BE2C (cell line): Measurements from ENCODE around the gene SETD4.

Source experiments
- DNase-seq: peaks from one replicate; pipeline ENCODE4 v3.0.0-alpha.2; 2020
- H3K27me3 ChIP-seq: fragments of 250-450 bp; sonication (Bioruptor Pico); 2 replicates; pipeline ENCODE4 v1.5.1; 2020; ENCODE audit warnings: mild to moderate bottlenecking
- H3K36me3 ChIP-seq: fragments of 250-450 bp; sonication (Bioruptor Pico); 2 replicates; pipeline ENCODE4 v1.5.1; 2020; ENCODE audit warnings: mild to moderate bottlenecking
- H3K4me1 ChIP-seq: fragments of 250-450 bp; sonication (Bioruptor Pico); 2 replicates; pipeline ENCODE4 v1.5.1; 2020
- H3K4me3 ChIP-seq: 2 replicates; pipeline ENCODE4 v1.5.1; 2011; ENCODE audit warnings: low read depth, low read length
- H3K9me3 ChIP-seq: fragments of 250-450 bp; sonication (Bioruptor Pico); 2 replicates; pipeline ENCODE4 v1.5.1; 2020
- TF ChIP-seq, protein P1 (sequence below): IDR thresholded peaks from 2 replicates; pipeline ENCODE4 v1.5.1; 2012; ENCODE audit warnings: mild to moderate bottlenecking, low read depth, low read length

SETD4 gene

DNA sequence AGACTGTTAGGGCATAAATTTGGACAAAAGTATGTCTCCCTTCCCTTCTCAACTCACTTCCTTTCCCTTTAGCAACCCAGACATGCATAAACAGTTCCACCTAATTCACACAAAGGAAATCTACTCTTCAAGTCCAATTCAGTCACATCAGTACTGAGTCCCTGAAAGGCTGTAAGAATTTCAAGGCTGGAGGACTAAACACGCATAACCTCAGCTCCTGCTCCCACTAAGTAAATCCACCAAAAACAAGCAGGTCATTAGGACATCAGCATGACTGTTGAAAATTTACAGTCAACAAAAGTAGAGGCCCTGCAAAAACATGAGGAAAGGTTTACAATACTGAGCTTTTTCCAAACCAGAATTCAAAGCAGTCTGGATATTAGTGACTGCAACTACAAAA lies 18.4 kb downstream of the SETD4 start:
- Histone ChIP-seq H3K9me3 (no peaks in the 10 kb centered on the region), H3K27me3 (no peaks in the 10 kb centered on the region), H3K4me1 (no peaks in the 10 kb centered on the region), H3K4me3 (no peak overlapping the region), H3K36me3 (peaks cover 49% of the 10 kb centered on the region)
- TF ChIP-seq, protein P1, sequence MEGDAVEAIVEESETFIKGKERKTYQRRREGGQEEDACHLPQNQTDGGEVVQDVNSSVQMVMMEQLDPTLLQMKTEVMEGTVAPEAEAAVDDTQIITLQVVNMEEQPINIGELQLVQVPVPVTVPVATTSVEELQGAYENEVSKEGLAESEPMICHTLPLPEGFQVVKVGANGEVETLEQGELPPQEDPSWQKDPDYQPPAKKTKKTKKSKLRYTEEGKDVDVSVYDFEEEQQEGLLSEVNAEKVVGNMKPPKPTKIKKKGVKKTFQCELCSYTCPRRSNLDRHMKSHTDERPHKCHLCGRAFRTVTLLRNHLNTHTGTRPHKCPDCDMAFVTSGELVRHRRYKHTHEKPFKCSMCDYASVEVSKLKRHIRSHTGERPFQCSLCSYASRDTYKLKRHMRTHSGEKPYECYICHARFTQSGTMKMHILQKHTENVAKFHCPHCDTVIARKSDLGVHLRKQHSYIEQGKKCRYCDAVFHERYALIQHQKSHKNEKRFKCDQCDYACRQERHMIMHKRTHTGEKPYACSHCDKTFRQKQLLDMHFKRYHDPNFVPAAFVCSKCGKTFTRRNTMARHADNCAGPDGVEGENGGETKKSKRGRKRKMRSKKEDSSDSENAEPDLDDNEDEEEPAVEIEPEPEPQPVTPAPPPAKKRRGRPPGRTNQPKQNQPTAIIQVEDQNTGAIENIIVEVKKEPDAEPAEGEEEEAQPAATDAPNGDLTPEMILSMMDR = no peak
- no peak for DNase-seq

- H3K36me3 ChIP-seq = peaks cover 45% of the 10 kb centered on the region
These were observed 19.9 kb downstream of the SETD4 start for GRCh38 chr21:36040389-36040788.

DNA sequence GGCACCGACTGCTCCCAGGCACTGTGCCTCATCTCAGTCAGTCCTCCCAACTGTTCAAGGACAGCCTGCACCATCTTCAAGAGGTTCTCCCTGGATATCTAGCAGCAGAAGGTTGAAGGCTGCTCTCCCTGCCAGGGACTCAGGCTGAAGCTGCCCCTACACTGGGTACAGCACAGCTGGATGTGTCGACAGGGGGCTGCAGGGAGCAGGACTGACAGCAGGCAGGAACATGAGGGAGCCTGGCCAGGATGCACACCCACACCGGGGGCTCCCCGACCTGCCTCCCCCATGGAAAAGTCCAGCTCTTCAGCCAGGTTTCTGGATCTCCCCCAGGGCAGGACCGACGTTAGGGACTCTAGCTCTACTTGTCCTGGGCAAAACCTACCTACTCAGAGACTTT lies 20.5 kb downstream of the SETD4 start:
- Histone ChIP-seq H3K27me3 (no peaks in the 10 kb centered on the region), H3K4me1 (peaks cover 13% of the 10 kb centered on the region), H3K4me3 (no peak overlapping the region), H3K9me3 (no peaks in the 10 kb centered on the region), H3K36me3 (peaks cover 39% of the 10 kb centered on the region)
- no peak for DNase-seq
- TF ChIP-seq, protein P1 = no peak

More at GRCh38 chr21:36040389-36040788, 19.9 kb downstream of the SETD4 start:
- no peaks in the 10 kb centered on the region for H3K9me3 ChIP-seq
- TF ChIP-seq, protein P1 = no peak
- no peak for DNase-seq
- H3K27me3 ChIP-seq = no peaks in the 10 kb centered on the region
- H3K4me3 ChIP-seq = no peak overlapping the region
- H3K4me1 ChIP-seq = peaks cover 10% of the 10 kb centered on the region

GRCh38 chr21:36038701-36039497 lies 21.4 kb downstream of the SETD4 start:
- H3K9me3 ChIP-seq = no peaks in the 10 kb centered on the region
- peaks cover 30% of the 10 kb centered on the region for H3K36me3 ChIP-seq

DNA sequence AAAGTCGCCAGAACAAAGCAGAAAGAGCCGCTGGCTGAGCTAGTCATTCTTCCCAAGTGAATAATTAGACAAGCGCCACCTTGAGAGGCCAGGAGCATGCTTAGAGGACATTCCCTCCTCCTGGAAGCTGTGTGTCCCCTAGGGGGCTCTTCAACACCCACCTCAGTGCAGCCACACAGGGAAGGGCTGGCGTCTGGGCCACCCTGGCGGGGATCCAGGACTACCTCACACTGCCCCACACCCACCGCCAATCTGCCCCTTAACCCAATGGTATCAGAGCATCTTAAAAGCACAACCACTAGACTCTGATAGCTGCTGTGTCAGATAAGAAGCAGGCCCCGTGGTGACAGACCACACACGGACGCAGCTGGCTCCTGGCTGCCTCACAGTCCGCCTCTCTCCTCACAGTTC lies 24.9 kb downstream of the SETD4 start:
- TF ChIP-seq, protein P1 = peak; percentile 65
- Histone ChIP-seq H3K4me1 (peaks cover 14% of the 10 kb centered on the region), H3K4me3 (no peak overlapping the region), H3K27me3 (no peaks in the 10 kb centered on the region), H3K36me3 (peaks cover 21% of the 10 kb centered on the region), H3K9me3 (no peaks in the 10 kb centered on the region)
- peak; percentile 84 for DNase-seq

More at GRCh38 chr21:36038701-36039497, 21.4 kb downstream of the SETD4 start:
- TF ChIP-seq, protein P1 = no peak
- Histone ChIP-seq H3K4me3 (no peak overlapping the region), H3K27me3 (no peaks in the 10 kb centered on the region), H3K4me1 (peaks cover 14% of the 10 kb centered on the region)
- DNase-seq = no peak

DNA sequence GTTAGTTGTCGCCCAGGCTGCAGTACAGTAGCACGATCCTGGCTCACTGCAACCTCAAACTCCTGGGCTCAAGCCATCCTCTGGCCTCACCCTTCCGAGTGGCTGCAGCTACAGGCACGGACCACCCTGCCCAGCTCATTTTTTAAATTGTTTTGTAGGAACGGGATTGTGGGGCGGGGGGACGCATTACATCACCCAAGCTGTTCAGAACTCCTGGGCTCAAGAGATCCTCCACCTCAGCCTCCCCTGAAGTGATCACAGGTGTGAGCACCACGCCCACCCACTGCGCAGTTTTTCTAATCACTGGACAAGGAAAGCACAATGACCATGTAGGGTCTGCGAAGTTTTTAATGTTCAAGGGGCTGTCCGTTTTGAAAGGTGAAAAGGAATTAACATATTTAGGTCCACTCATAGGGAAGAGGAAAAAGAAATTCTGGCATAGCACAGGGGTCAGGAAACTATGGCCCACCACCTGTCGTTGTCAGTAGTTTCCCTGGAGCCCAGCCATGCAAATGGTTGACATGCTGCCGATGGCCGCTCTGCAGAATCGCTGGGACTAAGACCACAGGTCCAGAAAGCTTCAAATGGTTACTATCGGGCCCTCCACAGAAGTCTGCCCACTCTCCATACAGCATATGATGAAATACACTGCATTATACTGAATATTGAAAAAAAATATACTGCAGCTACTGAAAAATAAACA lies 26.0 kb downstream of the SETD4 start:
- no peaks in the 10 kb centered on the region for H3K27me3 ChIP-seq
- H3K36me3 ChIP-seq = peaks cover 19% of the 10 kb centered on the region
- H3K4me1 ChIP-seq = peaks cover 14% of the 10 kb centered on the region
- no peak overlapping the region for H3K4me3 ChIP-seq
- no peaks in the 10 kb centered on the region for H3K9me3 ChIP-seq
- no peak for DNase-seq
- TF ChIP-seq, protein P1 = no peak
